B cell (primary cell): ENCODE data around the gene SSTR4. TPM values are rescaled to one million over a fixed set of nuclear protein-coding genes. Genes with fewer than 3 reads are reported as not detected.

Source experiments
- ATAC-seq: fragments of 200-7000 bp; cut with Tn5 transposase; one replicate; pipeline ENCODE4 v1.10.0; 2021; ENCODE audit warnings: low read depth, mild to moderate bottlenecking, moderate number of reproducible peaks, moderate library complexity
- CTCF ChIA-PET: fragments of 350-600 bp; sonication (Branson Sonifier 250); formaldehyde crosslinking; loops from one replicate; lab custom pipeline; 2021; ENCODE audit warnings: antibody characterized with exemption, inconsistent platforms; lab: Charles Lee
- POLR2A ChIA-PET: fragments of 350-600 bp; sonication (Branson Sonifier 250); formaldehyde crosslinking; loops from one replicate; lab custom pipeline; 2021; ENCODE audit warnings: antibody characterized with exemption; lab: Charles Lee
- DNase-seq: peaks from one replicate; pipeline ENCODE4 v3.0.0; 2013
- H2AFZ ChIP-seq: 2 replicates; pipeline ENCODE4 v1.6.1; 2012; ENCODE audit warnings: mild to moderate bottlenecking, low read depth, low read length; ENCODE audit not compliant: insufficient read depth, poor library complexity, severe bottlenecking
- H3K27ac ChIP-seq, 2 donors: 1 replicate in 1 of 2; 2 replicates in 1 of 2; pipeline ENCODE4 v1.5.1; 2012 to 2013; ENCODE audit warnings: low read length in 2 of 2, mild to moderate bottlenecking in 2 of 2, moderate library complexity in 1 of 2
- H3K27me3 ChIP-seq, 4 experiments: fragments of 200-600 bp in 1 of 4; sonication (generic) in 1 of 4; replicated peaks in 1 of 4; 1 replicate in 2 of 4; 2 replicates in 2 of 4; pipeline versions ENCODE4 v1.6.1 to v1.7.0; 2013 to 2016; ENCODE audit warnings: low read length in 3 of 4, mild to moderate bottlenecking in 2 of 4, mixed read lengths in 1 of 4, moderate library complexity in 1 of 4; ENCODE audit not compliant: insufficient read depth in 4 of 4, control insufficient read depth in 3 of 4; ENCODE audit errors: control extremely low read depth in 1 of 4
- H3K36me3 ChIP-seq, 2 experiments: replicated peaks in 1 of 2; 1 replicate in 1 of 2; 2 replicates in 1 of 2; pipeline versions ENCODE4 v1.6.1 to v1.7.1; 2013; ENCODE audit warnings: low read length in 1 of 2; ENCODE audit not compliant: insufficient read depth in 2 of 2, control insufficient read depth in 1 of 2; ENCODE audit errors: control extremely low read depth in 1 of 2, extremely low read depth in 1 of 2
- H3K4me1 ChIP-seq, 2 donors: fragments of 200-600 bp in 1 of 2; sonication (generic) in 1 of 2; 1 replicate in 1 of 2; 2 replicates in 1 of 2; pipeline versions ENCODE4 v1.5.1 to v1.6.1; 2013 to 2017; ENCODE audit warnings: low read length in 2 of 2; ENCODE audit not compliant: control insufficient read depth in 2 of 2, insufficient read depth in 2 of 2
- H3K4me2 ChIP-seq: replicated peaks from 2 replicates; pipeline ENCODE3; 2012; ENCODE audit warnings: mild to moderate bottlenecking, low read depth, low read length; ENCODE audit not compliant: poor library complexity, severe bottlenecking
- H3K4me3 ChIP-seq, 5 experiments: fragments of 200-600 bp in 1 of 5; sonication (generic) in 1 of 5; 1 replicate in 3 of 5; 2 replicates in 2 of 5; pipeline versions ENCODE4 v1.5.1 to v1.7.0; 2011 to 2016; ENCODE audit warnings: low read length in 4 of 5, mild to moderate bottlenecking in 4 of 5, low read depth in 2 of 5, control low read depth in 1 of 5, moderate library complexity in 1 of 5; ENCODE audit not compliant: insufficient read depth in 1 of 5; ENCODE audit errors: control extremely low read depth in 1 of 5, extremely low read depth in 1 of 5
- H3K79me2 ChIP-seq: fragments of 200-600 bp; sonication (generic); one replicate; pipeline ENCODE4 v1.6.0; 2016; ENCODE audit warnings: low read length; ENCODE audit not compliant: control insufficient read depth, insufficient read depth
- H3K9ac ChIP-seq: fragments of 200-600 bp; sonication (generic); 2 replicates; pipeline ENCODE4 v1.6.1; 2017; ENCODE audit warnings: mild to moderate bottlenecking, low read length, moderate library complexity
- H3K9me3 ChIP-seq, 3 donors: one replicate each; pipeline versions ENCODE4 v1.6.1 to v1.7.1; 2013; ENCODE audit warnings: low read length in 2 of 3; ENCODE audit not compliant: control insufficient read depth in 2 of 3, insufficient read depth in 1 of 3; ENCODE audit errors: control extremely low read depth in 1 of 3
- H4K20me1 ChIP-seq: 2 replicates; pipeline ENCODE4 v1.6.0; 2012; ENCODE audit warnings: mild to moderate bottlenecking, low read length; ENCODE audit not compliant: insufficient read depth, control insufficient read depth, poor library complexity, severe bottlenecking
- H3K27ac Mint-ChIP-seq: one replicate; pipeline ENCODE4 v1.8.0; 2021; ENCODE audit warnings: mixed read lengths
- H3K27me3 Mint-ChIP-seq: one replicate; pipeline ENCODE4 v1.8.0; 2021; ENCODE audit warnings: mixed read lengths
- H3K4me1 Mint-ChIP-seq: one replicate; pipeline ENCODE4 v1.8.0; 2021; ENCODE audit warnings: mixed read lengths
- H3K4me3 Mint-ChIP-seq: one replicate; pipeline ENCODE4 v1.8.0; 2021; ENCODE audit warnings: mixed read lengths
- H3K9me3 Mint-ChIP-seq: one replicate; pipeline ENCODE4 v1.8.0; 2022; ENCODE audit warnings: mixed read lengths; ENCODE audit not compliant: insufficient read depth
- CTCF ChIP-seq: fragments of 200-600 bp; IDR thresholded peaks from one replicate; pipeline ENCODE4 v1.8.0; 2022; ENCODE audit warnings: antibody characterized with exemption, mild to moderate bottlenecking
- EZH2 ChIP-seq: IDR thresholded peaks from 2 replicates; pipeline ENCODE4 v1.6.1; 2012; ENCODE audit warnings: borderline replicate concordance, low read depth, mild to moderate bottlenecking, moderate library complexity, low read length; ENCODE audit not compliant: insufficient read depth, poor library complexity, severe bottlenecking
- WGBS: methylation state at CpG from one replicate; pipeline ENCODE4 v1.1.5; 2013; ENCODE audit warnings: missing lambda C conversion rate; ENCODE audit not compliant: insufficient coverage; 5-methylcytosine and 5-hydroxymethylcytosine counted together
- intact Hi-C: fragments of 100-400 bp; cut with micrococcal nuclease; formaldehyde crosslinking; loops from one replicate; pipeline ENCODE4 v1.10.0; 2022
- polyA plus RNA-seq: library from polyadenylated mRNA; depleted of rRNA; stranded (reverse); fragments of >200 nt; gene quantifications from 2 replicates; pipeline ENCODE4 v1.2.3, GENCODE V29; 2012
- total RNA-seq, 2 donors: library from RNA; stranded (reverse); fragments of 120-200 nt in 1 of 2; gene quantifications; 1 replicate in 1 of 2; 2 replicates in 1 of 2; pipeline versions ENCODE4 v1.2.3 to v1.2.4, GENCODE V29; 2013 to 2022

SSTR4 gene
- total and polyA plus RNA-seq, 2 donors (not counting 1 experiment from before 2014, with no cell fraction given), result not detected

- Mint-ChIP-seq H3K4me3 (no peak overlapping the region), H3K9me3 (no peaks in the 10 kb centered on the region), H3K27me3 (peaks cover 7% of the 10 kb centered on the region), H3K27ac (no peak overlapping the region), H3K4me1 (no peaks in the 10 kb centered on the region)
- Histone ChIP-seq H4K20me1 (no peaks in the 10 kb centered on the region), H3K36me3 (no peaks in the 10 kb centered on the region), H3K4me3 (no peak overlapping the region), H3K4me2 (no peak overlapping the region), H3K79me2 (no peaks in the 10 kb centered on the region), H2AFZ (no peak overlapping the region), H3K27ac (no peak overlapping the region), H3K27me3 (no peaks in the 10 kb centered on the region), H3K9ac (no peak overlapping the region), H3K9me3 (no peaks in the 10 kb centered on the region), H3K4me1 (no peaks in the 10 kb centered on the region)
- intact Hi-C loops, result no loop called here
- no peak for TF ChIP-seq EZH2
- no peak for TF ChIP-seq CTCF
- DNase-seq, result no peak
- ChIA-PET CTCF (no interaction called here), POLR2A (no interaction called here)
- 20% methylated on average over 1 of the region's 2 CpGs for WGBS
- no peak for ATAC-seq
Measured at GRCh38 chr20:23063581-23063980, 28.5 kb downstream of the SSTR4 start.

- H3K4me1 Mint-ChIP-seq, result no peaks in the 10 kb centered on the region
- 88% methylated on average over 5 of the region's 9 CpGs for WGBS
- no peak overlapping the region for H3K4me2 ChIP-seq
- no peaks in the 10 kb centered on the region for H3K9me3 Mint-ChIP-seq
- TF ChIP-seq EZH2, result no peak
- TF ChIP-seq CTCF, result no peak
- H3K4me1 ChIP-seq, result no peaks in the 10 kb centered on the region
- no peak overlapping the region for H3K4me3 ChIP-seq
- no peaks in the 10 kb centered on the region for H3K27me3 ChIP-seq
- H3K9me3 ChIP-seq, result no peaks in the 10 kb centered on the region
- intact Hi-C loops, result no loop called here
- no peak for ATAC-seq
- DNase-seq, result no peak
- no peaks in the 10 kb centered on the region for H4K20me1 ChIP-seq
- H3K4me3 Mint-ChIP-seq, result no peak overlapping the region
- no peak overlapping the region for H2AFZ ChIP-seq
- no peak overlapping the region for H3K27ac Mint-ChIP-seq
- no peak overlapping the region for H3K27ac ChIP-seq
- ChIA-PET CTCF (no interaction called here), POLR2A (no interaction called here)
- H3K27me3 Mint-ChIP-seq, result peaks cover 2% of the 10 kb centered on the region
- H3K79me2 ChIP-seq, result no peaks in the 10 kb centered on the region
- H3K9ac ChIP-seq, result no peak overlapping the region
- no peaks in the 10 kb centered on the region for H3K36me3 ChIP-seq
Measured at GRCh38 chr20:23065266-23066201, 30.4 kb downstream of the SSTR4 start.
